H1 (cell line): ENCODE results near the gene SPTY2D1.

ENCODE experiments used
- ATF3 ChIP-seq: IDR thresholded peaks from 2 replicates; pipeline ENCODE4 v1.6.1; 2011; ENCODE audit warnings: low read depth, mild to moderate bottlenecking, low read length; ENCODE audit not compliant: insufficient read depth
- CEBPB ChIP-seq: IDR thresholded peaks from 2 replicates; pipeline ENCODE4 v1.6.1; 2012; ENCODE audit warnings: low read depth, low read length
- CTCF ChIP-seq, 3 experiments: IDR thresholded peaks; 1 replicate in 2 of 3; 2 replicates in 1 of 3; pipeline versions ENCODE4 v1.5.1 to v1.6.1; 2011; ENCODE audit warnings: low read length in 3 of 3, mild to moderate bottlenecking in 3 of 3, inconsistent platforms in 2 of 3, low read depth in 1 of 3, moderate library complexity in 1 of 3; ENCODE audit not compliant: insufficient read depth in 1 of 3; ENCODE audit errors: control extremely low read depth in 1 of 3
- EZH2 ChIP-seq: fragments of 200-600 bp; sonication (generic); IDR thresholded peaks from 2 replicates; pipeline ENCODE4 v1.7.1; 2012; ENCODE audit warnings: low read depth, mild to moderate bottlenecking, moderate library complexity, low read length, inconsistent platforms; ENCODE audit not compliant: severe bottlenecking
- GABPA ChIP-seq: IDR thresholded peaks from 2 replicates; pipeline ENCODE4 v1.6.1; 2011; ENCODE audit warnings: mild to moderate bottlenecking, low read length, moderate library complexity, borderline replicate concordance; ENCODE audit not compliant: insufficient read depth
- HDAC2 ChIP-seq, 2 experiments: fragments of 300-600 bp in 1 of 2; sonication (generic) in 1 of 2; IDR thresholded peaks; 2 replicates each; pipeline ENCODE4 v1.6.1; 2011 to 2012; ENCODE audit warnings: low read depth in 2 of 2, low read length in 2 of 2, mild to moderate bottlenecking in 2 of 2, moderate library complexity in 2 of 2, borderline replicate concordance in 1 of 2, inconsistent platforms in 1 of 2
- JUN ChIP-seq: IDR thresholded peaks from 2 replicates; pipeline ENCODE4 v1.6.1; 2011; ENCODE audit warnings: low read depth, mild to moderate bottlenecking, improper control_type of control experiment, low read length
- POLR2A ChIP-seq, 2 experiments: IDR thresholded peaks; 1 replicate in 1 of 2; 2 replicates in 1 of 2; pipeline ENCODE4 v1.6.1; 2011; ENCODE audit warnings: low read depth in 2 of 2, low read length in 2 of 2, mild to moderate bottlenecking in 2 of 2; ENCODE audit errors: control extremely low read depth in 1 of 2
- RFX5 ChIP-seq: IDR thresholded peaks from 2 replicates; pipeline ENCODE4 v1.6.1; 2011; ENCODE audit warnings: low read depth, low read length, improper control_type of control experiment, borderline replicate concordance
- SIN3A ChIP-seq, 2 experiments: IDR thresholded peaks in 1 of 2; conservative IDR thresholded peaks in 1 of 2; 2 replicates each; pipeline ENCODE4 v1.6.1; 2011 to 2012; ENCODE audit warnings: low read length in 2 of 2, improper control_type of control experiment in 1 of 2, low read depth in 1 of 2, mild to moderate bottlenecking in 1 of 2
- SRF ChIP-seq: IDR thresholded peaks from 2 replicates; pipeline ENCODE4 v1.6.1; 2011; ENCODE audit warnings: mild to moderate bottlenecking, low read depth, low read length, moderate library complexity
- TAF1 ChIP-seq: IDR thresholded peaks from 2 replicates; pipeline ENCODE4 v1.6.1; 2011; ENCODE audit warnings: mild to moderate bottlenecking, low read depth, low read length
- TCF12 ChIP-seq: IDR thresholded peaks from 2 replicates; pipeline ENCODE4 v1.6.1; 2011; ENCODE audit warnings: low read depth, mild to moderate bottlenecking, low read length
- TEAD4 ChIP-seq: IDR thresholded peaks from 2 replicates; pipeline ENCODE4 v1.6.1; 2012; ENCODE audit warnings: low read depth, low read length, inconsistent platforms, mixed read lengths

GRCh38 chr11:18682466-18682865 lies 48.3 kb upstream of the SPTY2D1 start:
- TF ChIP-seq TCF12 (no peak), CTCF (IDR thresholded peaks at IDR 0.05; ENCODE audit: control extremely low read depth in 1 of 3, insufficient read depth in 1 of 3, low read depth in 1 of 3, low read length in 3 of 3) (no peak), TEAD4 (no peak), SRF (no peak), CEBPB (no peak), HDAC2 (IDR thresholded peaks at IDR 0.05; ENCODE audit: borderline replicate concordance in 1 of 2, low read depth in 2 of 2, low read length in 2 of 2) (no peak), RFX5 (no peak), SIN3A (conservative IDR thresholded peaks at IDR 0.05 in 1 of 2, IDR thresholded peaks at IDR 0.05 in 1 of 2; ENCODE audit: low read depth in 1 of 2, low read length in 2 of 2) (no peak), ATF3 (no peak), JUN (no peak), GABPA (no peak), EZH2 (no peak), TAF1 (no peak), POLR2A (IDR thresholded peaks at IDR 0.05; ENCODE audit: control extremely low read depth in 1 of 2, low read depth in 2 of 2, low read length in 2 of 2) (no peak)
